HG02571 (cell line): ENCODE results near the gene SPATA7.

ENCODE experiments used
- ATAC-seq: cut with Tn5 transposase; IDR thresholded peaks from one replicate; pipeline ENCODE4 v1.9.1; 2021; ENCODE audit warnings: mild to moderate bottlenecking, moderate library complexity; ENCODE audit not compliant: unreplicated experiment

Gene SPATA7

GRCh38 chr14:88411039-88411438 lies 25.6 kb downstream of the SPATA7 start:
- ATAC-seq = no peak

- ATAC-seq = no peak
Measured at GRCh38 chr14:88417594-88417993, 32.1 kb downstream of the SPATA7 start.

- no peak for ATAC-seq
Measured at GRCh38 chr14:88420187-88420586, 34.7 kb downstream of the SPATA7 start.

- no peak for ATAC-seq
Measured at GRCh38 chr14:88421286-88421685, 35.8 kb downstream of the SPATA7 start.

- ATAC-seq = no peak
Measured at GRCh38 chr14:88422047-88422446, 36.6 kb downstream of the SPATA7 start.

GRCh38 chr14:88422919-88423650 lies 37.6 kb downstream of the SPATA7 start:
- ATAC-seq = no peak

- no peak for ATAC-seq
Measured at GRCh38 chr14:88424573-88424972, 39.1 kb downstream of the SPATA7 start.

GRCh38 chr14:88426271-88426670 lies 40.8 kb downstream of the SPATA7 start:
- ATAC-seq = no peak

GRCh38 chr14:88430976-88431375 lies 45.5 kb downstream of the SPATA7 start:
- ATAC-seq = no peak

GRCh38 chr14:88437658-88438057 lies 52.2 kb downstream of the SPATA7 start:
- ATAC-seq = no peak

GRCh38 chr14:88439088-88439487 lies 53.6 kb downstream of the SPATA7 start:
- no peak for ATAC-seq

GRCh38 chr14:88452231-88452630 lies 66.8 kb downstream of the SPATA7 start:
- ATAC-seq = no peak

- no peak for ATAC-seq
Measured at GRCh38 chr14:88454886-88455285, 69.4 kb downstream of the SPATA7 start.

GRCh38 chr14:88463318-88463717 lies 77.9 kb downstream of the SPATA7 start:
- ATAC-seq = no peak

- no peak for ATAC-seq
Measured at GRCh38 chr14:88468406-88468805, 82.9 kb downstream of the SPATA7 start.

GRCh38 chr14:88470542-88471440 lies 85.3 kb downstream of the SPATA7 start:
- ATAC-seq = no peak

GRCh38 chr14:88473791-88474190 lies 88.3 kb downstream of the SPATA7 start:
- ATAC-seq = no peak

GRCh38 chr14:88476214-88476774 lies 90.8 kb downstream of the SPATA7 start:
- no peak for ATAC-seq

GRCh38 chr14:88476825-88477224 lies 91.4 kb downstream of the SPATA7 start:
- no peak for ATAC-seq

GRCh38 chr14:88477513-88478250 lies 92.2 kb downstream of the SPATA7 start:
- ATAC-seq = no peak

GRCh38 chr14:88478931-88479330 lies 93.5 kb downstream of the SPATA7 start:
- no peak for ATAC-seq
